Activated CD8-positive, alpha-beta memory T cell treated with anti-CD3 and anti-CD28 coated beads for 24 hours (primary cell): ENCODE measurements around the gene SPRR5.

ENCODE experiments used
- DNase-seq: peaks from one replicate; pipeline ENCODE4 v3.0.0-alpha.2; 2020

Gene SPRR5, protein sequence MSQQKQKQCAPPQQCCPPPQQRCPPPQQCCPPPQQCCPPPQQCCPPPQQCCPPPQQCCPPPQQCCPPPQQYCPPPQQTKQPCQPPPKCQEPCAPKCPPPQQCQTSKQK

DNA sequence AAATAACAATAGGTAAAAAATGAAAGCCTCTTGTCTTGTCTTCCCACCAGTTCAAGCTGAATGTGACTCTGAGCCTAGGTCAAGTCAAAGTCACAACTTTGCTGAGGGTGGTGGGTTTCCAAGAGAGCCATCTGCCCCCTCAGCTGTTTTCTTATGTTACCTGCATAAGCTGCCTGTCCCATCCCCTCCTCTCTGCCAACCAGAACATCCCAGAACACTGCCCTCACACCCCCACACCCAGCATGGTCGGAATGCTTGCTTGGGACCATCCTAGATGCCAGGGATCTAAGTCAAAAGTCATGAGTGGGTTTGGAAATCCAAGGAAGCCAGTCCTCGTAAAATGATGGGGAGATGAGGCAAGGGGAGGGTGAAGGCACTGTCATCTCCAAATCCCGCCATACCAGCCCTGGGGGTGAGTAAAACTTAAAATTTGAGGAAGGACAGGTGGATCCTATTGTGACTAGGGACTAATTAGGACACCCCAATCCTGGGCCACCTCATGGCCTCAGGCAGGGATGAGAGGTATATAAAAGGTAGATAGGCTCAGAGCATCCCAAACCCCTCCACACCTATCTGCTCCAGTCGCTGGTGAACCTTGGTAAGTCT lies at the start of gene SPRR5:
TSS of gene SPRR5 (plus strand) at position 556 of the 606 bp plus-strand sequence. CDS start 1,349 bp downstream, outside the sequence.
- DNase-seq: no peak

DNA sequence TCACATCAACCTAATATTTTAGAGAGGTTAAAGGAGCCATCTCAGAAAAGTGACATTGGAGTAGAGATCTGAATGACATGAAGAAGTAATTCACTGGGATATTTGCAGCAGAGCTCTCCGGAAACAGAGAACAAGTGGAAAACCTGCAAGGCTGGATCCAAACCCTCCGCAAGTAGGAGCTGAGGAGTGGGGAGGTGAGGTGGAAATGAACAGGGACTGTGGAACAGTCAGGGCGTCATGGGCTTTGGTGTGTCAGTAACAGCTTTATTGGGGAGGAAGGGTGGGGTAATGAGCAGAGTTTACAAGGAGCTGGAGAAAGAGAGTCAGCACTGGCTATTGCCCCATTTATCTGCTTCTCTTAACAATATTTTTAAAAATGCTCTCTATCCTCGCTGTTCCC lies 48.0 kb upstream of the SPRR5 start:
- DNase-seq: no peak

DNA sequence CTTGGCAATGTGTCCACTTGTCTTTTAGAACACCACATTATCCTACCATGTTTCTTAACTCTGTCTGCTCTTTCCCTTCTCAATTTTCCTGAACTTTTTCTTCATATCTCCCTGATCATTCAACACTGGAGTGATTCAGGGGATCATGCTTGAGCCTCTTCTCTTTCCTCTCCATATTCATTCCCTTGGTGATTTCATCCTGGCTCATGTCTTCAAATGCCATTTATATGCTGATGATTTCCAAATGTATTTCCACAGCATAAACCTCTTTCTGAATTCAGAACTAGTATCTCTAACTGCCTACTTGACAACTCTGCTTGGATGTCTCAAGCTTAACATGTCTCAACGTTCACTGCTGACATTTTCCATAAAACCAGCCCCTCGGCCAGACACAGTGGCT lies 47.1 kb upstream of the SPRR5 start:
- DNase-seq: no peak

DNA sequence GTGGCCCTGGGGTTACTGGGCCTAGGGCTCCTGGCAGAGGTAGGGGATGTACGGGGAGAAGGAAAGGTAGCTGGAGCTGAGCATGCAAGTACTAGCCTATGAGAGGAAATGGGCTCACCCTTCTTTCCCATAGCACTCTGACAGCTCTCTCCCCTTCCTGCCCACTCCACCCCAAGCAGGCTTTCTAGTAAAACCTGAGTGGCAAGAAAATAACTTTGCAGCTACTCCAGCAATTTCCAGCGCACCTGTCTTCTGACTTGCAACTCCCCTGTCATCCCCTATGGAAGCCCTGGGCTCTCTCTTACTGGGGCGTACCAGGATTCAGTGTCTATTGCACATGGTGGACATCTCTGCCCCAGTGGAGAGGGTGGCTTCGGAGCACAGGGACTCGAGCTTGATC lies 45.4 kb upstream of the SPRR5 start:
- DNase-seq: no peak

DNA sequence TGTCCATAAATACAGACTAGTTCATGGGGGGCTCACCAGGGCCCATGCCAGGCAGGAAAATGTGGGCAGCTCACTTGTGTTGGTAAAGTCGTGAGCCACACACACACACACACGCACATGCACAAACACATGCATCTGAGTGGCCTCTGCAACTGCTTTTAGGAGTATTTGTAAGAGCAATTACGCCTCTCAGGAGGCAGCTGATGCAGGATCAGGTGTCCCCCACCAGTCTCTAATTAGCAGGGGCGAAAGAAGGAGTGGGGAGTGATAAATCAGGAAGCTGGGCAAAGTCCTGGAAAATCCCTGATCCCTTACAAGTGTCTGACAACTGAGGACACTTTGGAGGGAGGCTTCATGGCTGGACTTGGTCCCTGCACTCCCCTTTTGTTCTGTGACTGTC lies 44.4 kb upstream of the SPRR5 start:
- DNase-seq: no peak

DNA sequence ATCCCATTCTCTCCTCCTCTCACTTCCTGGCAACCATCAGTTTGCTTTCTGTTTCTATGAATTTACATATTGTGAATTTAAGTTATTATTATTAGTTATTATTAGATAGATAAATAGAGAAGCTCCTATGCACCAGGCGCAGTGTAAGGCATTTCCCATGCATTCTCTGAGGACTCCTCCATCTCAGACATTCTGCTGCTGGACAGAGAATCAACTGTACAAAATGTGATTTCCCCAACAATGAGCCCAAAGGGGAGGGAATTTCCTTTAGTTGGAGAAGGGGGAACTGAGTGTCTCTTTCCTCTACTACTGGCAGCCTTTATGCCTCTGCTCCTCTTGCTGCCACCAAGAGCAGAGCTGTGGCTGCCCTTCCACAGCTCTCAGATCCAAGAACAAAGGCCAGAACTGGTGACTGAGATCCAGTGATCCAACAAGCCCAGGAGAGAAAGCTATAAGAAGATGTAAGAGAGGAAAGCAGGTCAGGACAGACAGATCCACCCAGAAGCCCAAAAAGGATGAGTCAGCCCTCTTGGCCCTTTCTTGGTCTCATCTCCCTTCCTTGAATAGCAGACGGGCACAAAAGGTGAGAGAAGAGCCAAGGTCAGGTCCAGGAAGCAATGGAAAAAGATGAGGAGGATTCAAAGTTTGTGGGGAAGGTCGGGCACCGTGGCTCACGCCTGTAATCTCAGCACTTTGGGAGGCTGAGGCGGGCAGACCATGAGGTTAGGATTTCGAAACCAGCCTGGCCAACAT lies 42.1 kb upstream of the SPRR5 start:
- no peak for DNase-seq

DNA sequence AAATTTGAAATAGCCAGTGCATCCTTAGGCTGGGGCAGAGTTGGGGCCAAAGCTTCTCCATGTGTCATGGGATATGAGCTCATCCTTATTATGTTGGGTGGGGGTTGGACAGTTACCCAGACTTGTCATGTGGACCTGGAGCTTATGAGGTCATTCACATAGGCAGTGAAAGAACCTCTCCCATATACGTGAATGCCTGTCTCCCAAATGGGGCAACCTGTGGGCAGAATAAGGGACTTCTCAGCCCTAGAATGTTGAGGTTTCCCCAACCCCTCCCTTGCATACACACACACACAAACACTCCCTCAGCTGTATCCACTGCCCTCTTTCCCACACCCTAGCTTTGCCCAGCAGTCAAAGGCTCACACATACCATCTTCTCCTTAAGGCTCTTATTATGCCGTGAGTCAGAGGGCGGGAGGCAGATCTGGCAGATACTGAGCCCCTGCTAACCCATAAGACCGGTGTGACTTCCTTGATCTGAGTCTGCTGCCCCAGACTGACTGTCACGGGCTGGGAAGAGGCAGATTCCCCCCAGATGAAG lies 40.9 kb upstream of the SPRR5 start:
- DNase-seq: no peak

DNA sequence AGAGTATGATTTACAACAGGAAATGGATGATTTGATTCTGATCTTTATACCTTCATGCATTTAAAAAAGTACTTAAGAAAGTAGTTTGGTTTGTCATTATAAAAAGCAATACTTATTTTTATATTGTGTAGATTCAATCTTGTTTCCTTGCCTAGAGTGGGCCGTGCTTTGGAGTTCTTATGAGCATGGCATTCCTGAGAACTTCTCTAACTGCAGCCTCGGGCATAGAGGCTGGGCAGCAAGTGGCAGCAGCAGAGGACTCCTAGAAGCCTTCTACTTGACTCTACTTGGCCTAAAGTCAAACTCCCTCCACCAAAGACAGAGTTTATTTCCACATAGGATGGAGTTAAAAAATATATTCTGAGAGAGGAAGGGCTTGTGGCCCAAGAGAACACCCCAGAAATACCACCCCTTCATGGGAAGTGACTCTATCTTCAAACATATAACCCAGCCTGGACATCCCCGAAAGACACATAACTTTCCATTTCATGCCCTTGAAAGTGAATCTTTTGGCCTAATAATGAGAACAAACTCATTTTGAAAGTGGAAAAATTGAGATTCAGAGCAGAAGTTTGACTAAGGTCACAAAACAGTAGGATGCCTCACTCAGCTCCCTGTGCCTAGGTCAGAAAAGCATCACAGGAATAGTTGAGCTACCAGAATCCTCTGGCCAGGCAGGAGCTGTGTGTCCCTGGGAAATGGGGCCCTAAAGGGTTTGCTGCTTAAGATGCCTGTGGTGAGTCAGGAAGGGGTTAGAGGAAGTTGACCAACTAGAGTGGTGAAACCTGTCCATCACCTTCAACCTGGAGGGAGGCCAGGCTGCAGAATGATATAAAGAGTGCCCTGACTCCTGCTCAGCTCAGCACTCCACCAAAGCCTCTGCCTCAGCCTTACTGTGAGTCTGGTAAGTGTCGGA lies 39.1 kb upstream of the SPRR5 start, which contains the start of gene IVL:
TSS of gene IVL (plus strand) at position 861 of the 916 bp plus-strand sequence. CDS start 1,252 bp downstream, outside the sequence.
- no peak for DNase-seq

DNA sequence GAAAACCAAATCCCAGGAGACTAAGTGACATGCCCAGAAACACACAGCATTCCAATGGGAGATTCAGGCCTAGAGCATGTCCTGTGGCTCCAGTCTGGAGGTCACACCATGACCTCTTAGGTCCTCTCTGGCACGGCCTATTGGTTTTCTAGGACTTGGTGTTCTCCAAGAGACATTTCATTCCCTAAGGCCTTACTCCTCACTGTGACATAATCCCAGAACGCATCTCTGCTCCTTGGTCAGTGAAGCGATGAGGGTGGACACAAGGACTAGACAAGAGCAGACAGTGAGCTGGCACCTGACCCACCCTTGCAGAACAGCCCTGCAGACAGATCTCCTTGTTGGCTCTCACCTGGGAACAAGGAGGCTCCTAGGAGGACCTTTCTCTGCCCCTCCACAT lies 37.8 kb upstream of the SPRR5 start:
- no peak for DNase-seq

DNA sequence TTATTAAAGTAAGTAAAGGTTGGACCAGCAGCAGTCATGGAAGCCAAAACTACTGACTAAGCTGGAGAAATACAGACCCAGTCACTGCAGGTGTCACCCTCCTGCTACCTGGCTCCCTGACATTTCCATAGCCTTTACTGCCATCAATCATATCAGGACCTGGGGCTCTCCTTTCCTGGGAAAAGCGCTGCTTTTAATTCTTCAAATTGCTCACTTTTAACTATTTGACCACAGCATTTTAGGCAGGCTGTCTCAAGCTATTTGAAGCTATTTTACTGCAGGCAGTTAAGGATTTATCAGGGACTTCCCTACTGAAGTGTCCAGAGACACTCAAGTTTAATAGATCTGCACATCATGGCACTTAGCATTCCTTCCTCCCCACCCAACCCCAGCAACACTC lies 34.5 kb upstream of the SPRR5 start:
- no peak for DNase-seq

DNA sequence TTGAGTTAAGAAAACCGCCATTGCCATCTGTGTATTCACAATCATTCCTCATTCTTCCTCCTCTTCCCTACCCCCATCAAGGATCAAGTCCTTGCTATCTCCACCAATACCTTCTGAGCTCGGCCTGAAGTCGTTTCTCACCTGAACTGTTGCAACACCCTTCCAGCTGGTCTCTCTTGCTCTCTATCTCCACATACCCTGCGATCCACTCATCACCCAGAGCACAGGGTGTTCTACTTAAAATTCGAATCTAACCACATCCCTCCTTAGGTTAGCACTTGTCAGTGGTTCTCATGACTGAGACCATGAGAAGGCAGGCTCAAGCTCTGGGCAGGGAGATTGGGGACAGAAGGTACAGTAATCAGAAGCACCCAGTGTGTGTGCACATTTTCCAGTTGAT lies 34.1 kb upstream of the SPRR5 start:
- DNase-seq: no peak

DNA sequence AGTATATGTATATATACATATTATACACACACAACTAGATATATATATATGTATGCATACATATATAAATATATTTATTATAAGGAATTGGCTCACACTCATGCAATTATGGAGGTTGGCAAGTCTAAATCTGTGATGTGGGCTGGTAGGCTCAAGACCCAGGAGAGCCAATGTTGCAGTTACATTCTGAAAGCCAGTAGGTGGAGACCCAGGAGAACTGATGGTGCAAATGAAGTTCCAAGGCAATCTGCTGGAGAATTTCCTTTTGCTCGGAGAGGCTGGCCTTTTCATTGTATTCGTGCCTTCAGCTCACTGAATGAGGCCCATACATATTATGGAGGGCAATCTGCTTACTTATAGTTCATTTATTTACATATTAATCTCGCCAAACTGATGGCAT lies 29.2 kb upstream of the SPRR5 start:
- DNase-seq: no peak

DNA sequence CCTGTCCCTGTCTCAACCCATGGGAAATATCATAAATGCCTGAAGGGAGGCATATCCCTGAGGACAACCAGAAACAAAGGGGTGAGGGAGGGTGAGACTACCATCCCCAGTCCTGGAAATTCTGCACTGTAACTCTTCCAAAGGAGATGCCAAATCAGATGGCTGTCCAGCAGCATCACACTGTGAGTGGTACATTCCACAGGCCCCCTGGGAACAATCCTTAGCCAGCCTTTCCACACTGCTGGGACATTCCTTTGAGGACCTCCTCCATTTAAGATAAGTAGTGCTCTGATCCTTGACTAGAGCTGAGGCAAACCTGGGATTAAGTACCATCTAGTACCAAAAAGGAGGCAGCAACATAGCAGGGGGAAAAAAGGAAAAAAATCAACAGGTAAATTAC lies 27.9 kb upstream of the SPRR5 start:
- DNase-seq: no peak

DNA sequence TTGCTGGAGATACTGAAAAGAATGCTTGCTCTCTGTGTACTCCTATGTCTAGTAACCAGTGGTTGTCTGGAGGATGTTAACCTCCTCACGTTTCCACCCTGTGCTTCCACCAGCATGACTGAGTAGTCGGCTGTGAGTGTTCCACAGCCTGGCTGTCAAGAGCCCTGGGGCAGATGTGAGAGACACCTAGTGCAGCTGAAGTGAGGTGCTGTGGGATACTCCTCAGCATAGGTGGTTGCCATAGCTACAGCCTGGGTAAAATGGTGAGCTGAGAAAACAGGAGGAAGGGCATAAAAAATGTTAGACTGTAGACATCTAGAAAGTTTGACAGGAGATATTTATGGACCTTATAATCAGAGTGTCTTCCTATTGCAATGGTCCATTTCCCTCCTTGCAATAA lies 22.8 kb upstream of the SPRR5 start:
- DNase-seq: no peak

DNA sequence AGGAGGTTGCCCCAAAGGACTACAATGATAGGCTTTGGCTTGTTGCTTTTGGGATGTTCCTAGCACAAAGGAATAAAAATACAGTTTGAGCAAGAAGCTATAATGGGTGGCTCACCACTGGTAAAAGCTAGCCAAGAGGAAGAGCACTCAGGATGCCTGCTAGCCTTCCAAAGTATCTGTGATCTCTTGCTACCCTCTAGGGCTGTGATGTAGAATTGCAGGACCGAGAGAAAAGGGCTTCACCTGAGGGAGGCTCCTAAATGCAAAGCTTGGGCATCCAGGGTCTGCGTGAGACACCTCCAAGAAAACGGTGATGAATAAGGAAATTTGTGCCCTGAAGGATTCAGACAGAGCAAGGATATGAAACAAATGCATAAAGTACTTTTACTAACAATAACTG lies 20.9 kb upstream of the SPRR5 start:
- no peak for DNase-seq

DNA sequence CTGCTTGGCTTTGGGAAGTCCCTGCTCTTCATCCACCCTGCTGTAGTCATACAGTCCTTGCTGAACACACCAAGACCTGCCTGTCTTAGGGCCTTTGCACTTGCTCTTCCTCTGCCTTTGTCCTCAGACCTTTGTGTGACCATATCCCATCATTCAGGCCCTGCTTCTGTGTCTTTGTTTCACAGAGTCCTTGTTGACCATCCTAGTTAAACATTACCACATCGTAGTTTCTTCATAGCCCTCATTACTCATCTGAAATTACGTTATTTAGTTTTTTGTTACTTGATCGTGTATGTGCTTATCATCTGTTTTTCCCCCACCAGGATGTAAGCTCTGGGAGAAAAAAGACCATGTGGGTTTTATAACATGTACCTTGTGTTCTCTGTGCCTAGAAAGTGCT lies 18.3 kb upstream of the SPRR5 start:
- DNase-seq: no peak

DNA sequence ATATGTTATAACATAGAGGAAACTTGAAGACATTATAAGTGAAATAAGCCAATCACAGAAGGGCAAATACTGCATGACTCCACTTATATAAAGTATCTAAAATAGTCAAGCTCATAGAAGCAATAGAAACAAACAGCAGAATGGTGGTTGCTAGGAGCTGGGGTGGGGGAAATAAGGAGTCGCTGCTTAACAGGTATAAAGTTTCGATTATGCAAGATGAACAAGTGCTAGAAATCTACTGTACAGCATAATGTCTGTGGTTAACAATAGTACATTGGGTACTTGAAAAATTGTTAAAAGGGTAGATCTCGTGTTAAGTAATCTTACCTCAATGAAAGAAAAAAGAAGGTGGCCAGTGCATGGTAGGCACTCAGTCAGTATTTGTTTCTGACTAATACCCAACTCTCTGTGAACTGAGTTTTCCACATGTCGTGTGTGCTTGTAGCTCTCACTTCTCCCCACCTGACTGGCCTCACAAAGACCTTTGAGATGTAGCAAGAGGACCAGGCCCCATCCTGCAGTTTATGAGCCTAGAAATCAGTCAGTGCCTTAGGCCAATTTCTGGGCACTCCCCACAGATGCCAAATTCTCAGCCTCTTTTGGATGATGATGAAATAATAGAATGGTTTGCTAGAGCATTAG lies 14.7 kb upstream of the SPRR5 start:
- DNase-seq: no peak

DNA sequence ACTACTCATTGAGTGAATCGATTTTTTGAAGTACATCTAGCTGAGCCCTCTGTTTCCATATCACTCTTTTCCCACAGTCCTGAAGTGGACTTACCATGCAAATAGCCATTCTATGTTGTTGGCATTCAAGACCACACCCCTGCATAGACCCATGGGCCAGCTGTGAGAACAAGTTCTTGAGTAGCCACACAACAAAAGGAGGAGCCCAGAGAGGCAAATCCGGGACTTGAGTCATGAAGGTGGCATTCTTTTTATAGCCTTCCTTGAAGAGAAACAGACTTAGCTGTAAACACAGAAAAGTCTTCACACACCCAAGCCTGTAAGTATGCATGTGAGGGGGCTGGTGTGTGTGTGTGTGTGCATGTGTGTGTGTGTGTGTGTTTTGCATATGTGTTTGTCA lies 13.8 kb upstream of the SPRR5 start:
- DNase-seq: no peak

DNA sequence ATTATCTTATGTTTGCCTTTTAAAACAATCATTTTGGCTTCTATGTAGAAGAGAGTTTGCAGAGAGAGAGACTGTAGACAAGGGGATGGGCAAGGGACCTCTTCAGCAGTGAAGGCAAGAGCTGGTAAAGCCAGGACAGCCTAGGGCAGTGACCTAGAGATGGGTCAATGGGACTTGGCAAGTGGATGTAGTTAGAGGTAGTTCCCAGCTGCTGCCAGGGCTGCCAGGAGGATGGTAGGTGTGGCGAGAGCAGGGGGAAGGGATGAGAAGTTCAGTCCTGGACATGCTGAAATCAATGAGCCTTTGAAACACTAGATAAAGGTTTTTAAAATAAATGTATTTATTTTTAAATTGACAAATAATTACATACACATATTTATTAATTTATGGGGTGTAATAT lies 6.4 kb upstream of the SPRR5 start:
- no peak for DNase-seq

DNA sequence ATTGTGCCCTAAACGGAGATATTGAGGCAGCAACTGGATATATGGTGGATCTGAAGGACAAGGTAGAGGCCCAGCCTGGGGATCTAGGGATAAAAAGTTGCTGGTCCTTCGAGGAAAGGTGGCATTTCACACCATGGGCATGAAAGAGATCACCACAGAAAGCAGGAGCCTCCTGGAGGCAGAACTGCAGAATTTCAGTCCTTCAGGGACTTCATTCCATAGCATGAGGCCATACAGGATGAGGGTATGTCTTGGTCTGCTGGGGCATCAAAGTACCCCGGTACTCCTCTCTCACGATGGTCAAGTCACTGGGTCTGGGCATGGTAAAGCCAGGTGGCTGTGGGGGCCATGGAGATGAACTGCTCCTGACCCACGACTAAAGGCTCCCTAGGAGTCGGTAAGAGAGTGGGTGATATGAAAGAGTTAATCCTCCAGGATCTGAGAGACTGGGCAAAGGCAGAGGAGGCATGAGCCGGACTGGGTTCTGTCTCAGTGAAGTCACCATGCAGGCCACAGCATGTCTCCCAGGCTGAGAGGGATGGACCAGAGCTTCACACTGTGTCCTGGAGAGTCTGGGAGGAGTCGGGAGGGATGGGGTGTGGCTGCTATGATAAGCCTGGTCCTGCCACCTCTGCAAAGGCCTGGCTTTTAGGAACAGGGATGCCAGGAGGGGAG lies 5.8 kb upstream of the SPRR5 start:
- DNase-seq: no peak

DNA sequence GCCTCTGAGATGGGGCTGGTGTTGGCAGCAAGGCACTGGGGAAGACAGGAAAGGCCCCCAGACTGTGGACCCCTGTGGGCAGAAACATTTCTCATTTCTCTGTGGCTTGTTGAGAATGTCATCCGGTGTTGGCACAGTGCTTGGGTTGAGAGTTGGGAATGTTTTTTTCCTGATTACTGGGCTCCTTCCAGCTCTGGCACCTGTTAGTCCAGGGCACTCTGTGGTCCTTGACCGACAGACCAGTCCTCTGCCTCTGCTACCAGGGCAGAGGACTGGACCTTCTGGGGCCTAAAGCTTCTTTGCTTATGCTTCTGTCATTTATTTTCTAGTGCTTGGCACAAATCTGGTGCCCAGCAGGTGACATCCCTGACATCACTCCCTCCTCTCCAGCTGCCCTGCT lies 4.8 kb upstream of the SPRR5 start:
- DNase-seq: no peak

DNA sequence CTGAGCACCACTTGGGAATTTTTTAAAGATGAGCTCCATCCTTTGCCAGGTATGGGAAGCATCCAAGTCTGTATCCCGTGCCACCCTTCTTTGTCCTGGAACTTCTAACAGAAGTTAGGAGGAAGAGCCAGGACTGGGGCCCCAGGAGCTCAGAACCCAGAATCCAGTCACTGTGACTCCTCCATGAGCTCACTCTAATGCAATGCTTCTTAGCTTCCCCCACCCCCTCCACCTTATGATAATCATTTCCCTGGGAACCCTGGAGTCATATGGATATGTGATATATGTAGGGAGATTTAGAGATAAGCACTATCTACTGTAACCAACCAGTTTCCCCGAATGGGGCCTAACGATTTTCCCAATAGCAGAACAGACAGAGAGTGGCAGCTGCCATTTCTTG lies 758 bp upstream of the SPRR5 start:
- DNase-seq: no peak
